Astrocyte of the hippocampus (primary cell): ENCODE measurements around the gene RAB22A.

Experiments used
- DNase-seq: peaks from one replicate; pipeline ENCODE4 v3.0.0; 2011; ENCODE audit warnings: low read depth, low spot score

The RAB22A gene

GRCh38 chr20:58300321-58300720 is 9.2 kb upstream of the RAB22A start:
- DNase-seq = no peak

DNA sequence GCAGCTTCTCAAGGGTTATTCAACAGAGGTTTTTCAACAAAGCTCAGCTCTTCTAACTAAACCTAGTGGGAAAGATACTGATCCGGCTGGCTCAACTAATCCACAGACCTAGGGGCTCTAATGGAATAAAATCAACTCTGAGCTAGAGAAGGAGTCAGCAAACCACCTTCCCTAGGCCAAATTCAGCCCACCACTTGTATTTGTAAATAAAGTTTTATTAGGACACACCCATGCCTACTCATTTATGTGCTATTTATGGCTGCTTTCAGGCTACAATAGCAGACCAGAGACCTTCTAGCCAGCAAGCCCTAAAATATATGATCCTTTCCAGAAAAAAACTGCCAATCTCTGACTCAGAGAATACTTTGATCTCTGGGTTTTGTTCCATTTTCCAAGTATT is 6.0 kb upstream of the RAB22A start:
- DNase-seq = no peak

DNA sequence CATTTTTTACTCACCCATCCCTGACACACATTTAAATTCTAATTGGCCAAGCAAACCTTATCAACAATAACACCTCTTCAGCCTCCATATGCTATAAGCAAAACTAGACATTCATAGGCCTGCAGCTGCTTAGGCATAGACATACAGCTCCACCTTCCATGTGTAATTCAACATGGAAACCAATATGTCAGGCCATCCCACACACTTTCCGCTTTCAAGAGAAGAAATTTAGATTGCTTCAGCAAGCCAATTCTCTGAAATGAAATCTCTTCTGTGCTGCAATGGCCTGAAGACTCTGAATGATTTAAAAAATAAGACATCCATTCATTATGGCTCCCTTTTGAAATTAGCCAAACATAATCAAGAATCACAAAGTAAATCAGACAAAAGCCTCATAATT is 4.5 kb upstream of the RAB22A start:
- DNase-seq = no peak

DNA sequence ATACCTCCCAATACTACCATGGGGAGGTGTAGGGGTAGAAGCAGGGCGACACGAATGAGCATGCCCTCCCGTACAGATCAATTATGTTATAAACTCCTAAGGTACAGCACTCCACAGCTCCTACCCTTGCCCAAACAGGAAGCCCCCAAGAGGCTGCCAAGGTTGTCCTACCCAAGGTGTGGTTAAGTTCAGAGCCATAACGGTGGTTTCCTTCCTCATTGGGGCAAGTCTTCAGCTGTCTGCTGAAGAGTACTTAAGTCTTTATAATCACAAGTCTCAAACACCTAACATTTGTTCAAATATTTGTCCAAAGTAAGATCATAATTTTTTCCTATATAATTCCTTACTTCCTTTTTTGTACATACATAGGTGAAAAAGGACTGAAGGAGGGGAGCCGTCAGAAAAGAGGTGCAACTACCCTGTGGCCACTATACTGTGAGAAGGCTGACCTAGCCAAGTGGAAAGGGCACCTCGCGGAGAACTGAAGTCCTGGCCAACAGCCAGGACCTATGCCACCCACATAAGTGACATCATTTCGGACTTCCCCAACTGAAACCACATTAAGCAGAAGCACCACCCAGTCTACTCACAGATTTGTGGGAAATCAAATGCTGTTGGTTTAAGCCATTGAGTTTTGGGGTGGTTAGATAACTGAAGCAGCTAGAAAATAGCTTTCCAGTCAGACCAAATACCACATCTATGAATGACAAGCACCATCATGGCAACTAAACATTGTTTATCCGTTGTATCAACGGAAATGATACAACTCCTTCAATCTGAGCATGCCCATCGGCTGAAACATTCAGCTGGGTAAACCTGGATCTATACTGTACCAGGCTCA is 2.9 kb upstream of the RAB22A start:
- peak; percentile 89 for DNase-seq

GRCh38 chr20:58307270-58307669 is 2.2 kb upstream of the RAB22A start:
- DNase-seq = no peak

- no peak for DNase-seq
These were observed 1.2 kb upstream of the RAB22A start for GRCh38 chr20:58308290-58308679.

GRCh38 chr20:58308680-58309527 is 611 bp upstream of the RAB22A start:
- peak; percentile 83 for DNase-seq

DNA sequence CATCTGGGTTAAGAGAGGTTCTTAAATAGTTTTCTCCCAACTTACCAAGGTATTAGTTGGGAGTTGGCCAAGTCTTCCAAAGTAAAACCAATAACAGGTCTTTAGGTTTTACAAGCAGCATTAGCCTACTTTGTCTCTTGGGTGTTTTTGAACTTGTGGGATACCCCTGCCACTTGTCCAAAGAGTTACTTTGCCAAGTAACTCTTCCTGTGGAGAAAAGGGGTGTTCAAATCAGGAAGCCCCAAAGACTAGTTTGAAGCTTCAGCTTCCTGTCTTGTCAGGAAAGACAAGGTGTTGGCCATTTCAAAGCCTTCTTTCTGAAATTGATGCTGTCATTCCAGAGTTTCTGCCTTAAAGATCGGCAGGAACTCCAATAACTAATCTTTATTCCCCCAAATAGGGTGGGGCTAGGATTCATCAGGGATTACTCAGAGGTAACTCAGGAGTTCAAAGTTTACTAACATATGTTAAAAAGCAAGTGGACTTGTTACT is 822 bp downstream of the RAB22A start:
- DNase-seq = no peak

- DNase-seq = no peak
These were observed 3.3 kb downstream of the RAB22A start for GRCh38 chr20:58312836-58313235.

DNA sequence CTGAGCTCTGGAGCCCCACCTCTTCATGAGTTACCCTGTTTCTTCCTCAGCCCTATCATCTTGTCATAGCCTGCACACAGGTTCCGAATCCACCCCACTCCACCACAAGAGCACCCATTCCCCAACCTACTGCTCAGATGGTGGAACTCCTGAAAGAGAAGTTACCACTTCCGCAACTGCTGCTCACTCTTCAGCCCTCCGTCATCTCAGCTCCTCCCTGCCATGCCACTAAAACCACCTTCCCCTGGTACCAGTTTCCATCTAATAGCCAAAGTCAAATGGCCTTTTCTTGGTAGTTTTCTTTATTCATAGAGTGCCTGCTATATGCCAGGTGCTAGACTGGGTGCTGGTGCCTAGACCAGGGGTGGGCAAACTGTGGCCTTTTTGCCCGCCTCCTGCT is 3.9 kb downstream of the RAB22A start:
- no peak for DNase-seq

- DNase-seq = peak; percentile 20
These were observed 11.7 kb downstream of the RAB22A start for GRCh38 chr20:58321205-58321604.

DNA sequence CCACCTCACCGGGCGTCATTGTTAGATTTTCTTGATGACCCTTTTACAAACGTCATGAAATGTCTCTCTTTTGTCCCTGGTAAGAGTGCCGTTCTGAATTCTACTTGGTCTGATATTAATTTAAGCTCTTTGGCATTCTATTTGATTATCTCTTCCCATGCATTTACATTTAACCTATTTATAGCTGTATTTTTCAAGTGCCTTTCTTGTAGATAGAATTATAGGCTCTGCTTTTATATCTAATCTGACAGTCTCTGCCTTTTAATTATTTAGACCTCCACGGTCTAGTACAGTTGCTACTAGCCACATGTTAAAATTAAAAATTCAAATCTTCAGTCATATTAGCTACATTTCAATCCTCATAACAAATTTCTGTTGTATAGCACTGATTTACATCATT is 12.6 kb downstream of the RAB22A start:
- no peak for DNase-seq

DNA sequence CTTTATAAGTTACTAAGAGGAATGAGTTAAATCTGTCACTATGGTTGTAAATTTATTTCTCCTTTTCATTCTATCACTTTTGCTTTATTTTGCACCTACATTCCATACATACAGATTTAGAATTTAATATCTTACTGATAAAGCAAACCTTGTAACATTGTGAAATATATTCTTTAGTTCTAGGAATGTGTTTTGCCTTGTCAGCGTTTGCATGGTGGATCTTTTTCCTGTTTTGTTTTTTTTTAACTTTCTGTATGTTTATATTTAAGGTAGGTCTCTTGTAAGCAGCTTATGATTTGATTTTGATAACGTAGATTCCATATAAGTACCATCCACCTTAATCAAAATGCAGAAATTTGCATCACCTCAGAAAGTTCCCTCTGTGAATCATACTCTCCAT is 16.4 kb downstream of the RAB22A start:
- no peak for DNase-seq

DNA sequence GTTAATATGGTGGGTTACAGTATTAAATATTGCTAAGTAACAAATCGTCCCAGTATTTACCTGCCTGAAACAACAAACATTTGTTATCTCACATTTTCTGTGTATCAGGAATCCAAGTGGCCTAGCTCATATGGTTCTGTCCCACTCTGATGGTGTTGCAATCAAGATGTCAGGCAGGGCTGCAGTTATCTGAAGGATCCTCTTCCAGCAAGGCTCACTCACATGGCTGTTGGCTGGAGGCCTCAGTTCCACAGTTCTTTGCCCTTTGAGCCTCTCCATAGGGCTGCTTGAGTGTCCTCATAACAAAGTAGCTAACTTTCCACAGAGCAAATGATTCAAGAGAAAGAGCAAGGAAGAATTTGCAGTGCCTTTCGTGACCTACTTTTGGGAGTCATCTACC is 17.7 kb downstream of the RAB22A start:
- DNase-seq = no peak

- DNase-seq = no peak
These were observed 19.3 kb downstream of the RAB22A start for GRCh38 chr20:58328836-58329235.

DNA sequence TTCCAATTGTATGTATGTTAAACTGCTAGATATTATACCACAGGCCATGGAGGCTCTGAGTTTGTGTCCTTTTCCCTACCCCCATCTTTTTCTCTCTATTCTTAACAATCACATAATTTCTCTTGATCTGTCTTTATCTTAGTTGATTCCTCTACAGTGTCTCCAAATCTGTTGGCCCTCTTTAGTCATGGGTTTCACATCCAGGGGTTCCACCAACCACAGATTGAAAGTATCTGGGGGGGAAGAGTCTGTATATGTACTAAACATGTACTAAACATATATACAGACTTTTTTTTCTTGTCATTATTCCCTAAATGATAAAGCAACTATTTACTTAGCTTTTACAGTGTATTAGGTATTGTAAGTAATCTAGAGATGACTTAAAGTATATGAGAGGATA is 20.2 kb downstream of the RAB22A start:
- DNase-seq = no peak

GRCh38 chr20:58330249-58330648 is 20.7 kb downstream of the RAB22A start:
- no peak for DNase-seq

GRCh38 chr20:58330687-58331086 is 21.2 kb downstream of the RAB22A start:
- DNase-seq = no peak

- DNase-seq = no peak
These were observed 22.5 kb downstream of the RAB22A start for GRCh38 chr20:58331961-58332551.

GRCh38 chr20:58339741-58340140 is 30.2 kb downstream of the RAB22A start:
- DNase-seq = no peak

DNA sequence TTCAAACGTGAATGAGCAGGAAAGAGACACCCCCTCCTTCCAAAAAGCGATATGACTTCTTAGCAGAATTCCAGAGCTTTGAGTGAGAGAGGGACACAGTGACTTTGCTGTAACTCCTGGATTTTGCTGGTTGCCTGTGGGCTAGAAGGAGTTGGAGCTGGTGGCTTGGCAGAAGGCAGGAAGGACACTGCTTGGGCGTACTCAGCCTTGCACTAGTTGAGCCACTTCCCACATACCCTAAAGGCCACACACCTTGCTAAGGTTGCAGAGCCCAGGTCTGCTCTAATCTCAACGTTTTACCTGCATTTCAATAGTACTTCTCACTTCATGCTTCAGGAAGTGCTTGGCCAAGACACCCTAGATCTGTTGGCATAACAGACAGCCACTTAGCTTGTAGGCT is 30.6 kb downstream of the RAB22A start:
- DNase-seq = no peak

DNA sequence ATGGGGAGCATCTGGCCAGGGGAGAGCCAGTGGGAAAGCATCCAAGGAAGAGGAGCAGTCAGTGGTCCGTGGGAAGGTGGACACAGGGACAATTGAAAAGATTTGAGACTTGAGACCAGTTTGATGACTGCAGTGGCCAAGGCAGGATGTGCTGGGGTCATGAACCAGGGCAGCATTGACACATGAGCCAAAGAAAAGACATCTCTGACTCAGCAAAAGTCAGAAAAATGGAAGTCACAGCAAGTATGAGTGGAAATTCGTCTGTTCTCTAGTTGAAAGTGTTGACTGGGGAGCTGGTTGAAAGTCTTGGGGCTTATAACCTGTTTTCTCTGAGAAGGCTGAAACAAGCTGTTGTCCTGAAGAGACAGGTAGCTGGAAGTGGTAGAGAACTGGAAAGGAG is 31.3 kb downstream of the RAB22A start:
- no peak for DNase-seq
